NCI-H1048 (cell line): Measurements from ENCODE around the gene ARRDC4.
"Not testable (repeated sequence)": the region's sequence is repeated elsewhere in the genome, so short reads cannot be mapped to it uniquely, and the experiment has no call there.

Experiments used
- DNase-seq: peaks from one replicate; lab custom pipeline; 2025; lab: John Stamatoyannopoulos, UW

The ARRDC4 gene

DNA sequence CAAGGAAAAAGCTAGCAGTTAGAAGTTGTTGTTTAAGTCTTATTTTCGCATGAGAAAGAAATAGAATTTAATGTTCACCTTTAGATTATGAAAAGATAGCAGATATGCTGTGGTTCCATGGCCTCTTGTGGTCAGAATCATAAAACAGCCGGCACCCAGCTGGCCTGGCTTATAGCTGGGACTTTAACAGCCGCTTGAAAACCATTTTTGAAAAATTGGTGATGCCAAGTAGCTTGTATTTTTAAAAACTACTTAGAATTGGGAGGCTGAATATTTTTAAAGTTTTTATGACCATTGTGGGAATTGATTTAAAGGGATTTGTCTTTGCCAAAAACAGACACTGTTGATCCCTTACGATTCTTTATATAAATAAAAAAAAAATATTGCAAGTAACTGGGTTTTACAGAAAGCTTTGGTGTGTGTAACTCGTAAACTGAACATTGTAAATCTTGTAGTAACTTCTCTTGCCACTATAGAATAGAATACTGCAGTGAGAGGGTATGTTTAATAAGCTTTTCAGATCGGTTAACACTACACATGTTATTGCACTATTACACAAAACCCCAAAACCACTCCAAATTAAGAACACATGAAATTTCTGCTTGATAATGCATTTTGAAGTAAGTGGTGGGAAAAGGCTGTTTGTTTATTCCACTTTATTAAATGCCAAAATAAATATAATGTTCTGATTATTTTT, 6.6 kb downstream of the ARRDC4 start:
- DNase-seq = no peak

DNA sequence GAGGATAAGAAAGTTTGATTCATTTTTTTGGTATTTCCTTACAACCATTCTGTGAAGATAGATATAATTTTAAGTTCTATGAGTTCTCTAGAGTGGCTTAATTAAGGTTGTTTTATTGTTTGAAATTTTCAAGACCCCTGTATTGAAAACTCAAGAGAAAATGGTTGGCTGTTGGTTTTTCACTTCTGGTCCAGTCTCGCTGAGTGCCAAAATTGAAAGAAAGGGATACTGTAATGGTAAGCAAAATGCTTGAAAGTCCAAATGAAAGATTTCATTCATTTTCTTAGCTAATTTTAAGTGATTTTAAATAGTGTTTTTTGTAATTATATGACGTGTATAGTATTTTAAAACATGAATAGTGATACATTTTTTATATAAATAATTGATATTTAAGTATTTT, 7.4 kb downstream of the ARRDC4 start:
- no peak for DNase-seq

DNA sequence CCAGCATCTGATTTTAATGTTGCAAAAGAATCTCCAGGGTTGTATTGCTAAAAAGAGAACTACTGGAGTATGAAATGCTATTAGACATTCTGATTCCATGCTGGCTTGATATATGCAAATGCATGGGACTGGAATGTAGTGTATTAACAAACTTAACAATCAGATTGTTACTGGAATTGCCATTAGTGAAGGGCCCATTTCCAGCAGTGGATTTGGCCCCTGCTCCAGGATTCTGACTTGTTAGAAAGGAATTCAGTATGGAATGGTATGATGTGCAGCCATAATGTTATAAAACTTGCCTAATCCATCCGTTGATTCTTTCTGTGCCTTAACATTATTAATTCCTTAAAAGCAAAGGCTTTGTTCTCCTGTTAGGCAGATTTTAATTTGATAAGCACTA, 7.9 kb downstream of the ARRDC4 start:
- no peak for DNase-seq

DNA sequence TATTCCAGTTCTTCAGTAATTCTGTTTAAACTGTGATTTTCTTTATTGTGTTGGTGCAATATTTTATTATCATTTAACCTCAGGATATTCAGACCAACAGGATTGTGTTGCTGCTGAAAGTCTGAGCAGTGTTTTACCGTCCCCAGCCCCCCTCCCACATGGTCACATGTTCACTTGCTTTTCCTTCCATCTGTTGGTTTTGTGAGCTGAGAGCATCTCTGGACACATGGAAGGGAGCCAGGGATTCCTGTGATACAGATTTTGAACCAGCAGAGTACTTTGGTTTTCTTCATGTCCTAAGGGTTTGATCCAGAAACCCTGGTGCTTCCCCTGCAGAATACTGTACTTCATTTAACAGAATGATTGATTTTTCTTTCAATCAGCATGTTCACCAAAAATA, 11.9 kb downstream of the ARRDC4 start:
- DNase-seq = no peak

DNA sequence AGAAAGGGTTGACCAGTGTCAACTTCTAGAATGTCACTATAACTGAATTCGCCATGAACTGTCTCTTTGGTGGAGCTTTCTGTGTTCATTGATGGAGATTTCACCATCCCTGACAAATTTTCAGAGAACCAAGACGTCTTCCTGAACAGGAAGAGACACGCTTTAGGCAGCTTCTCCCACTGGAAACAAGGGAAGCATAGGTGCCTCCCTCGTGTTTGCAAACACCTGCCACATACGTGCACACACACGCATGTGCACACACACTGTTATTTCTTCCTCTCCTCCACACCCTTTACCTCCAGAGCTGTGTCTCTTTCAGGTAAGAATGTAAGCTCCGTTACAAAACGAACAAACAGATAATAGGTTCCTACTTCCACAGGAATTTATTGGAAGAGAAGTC, 15.6 kb downstream of the ARRDC4 start:
- no peak for DNase-seq

DNA sequence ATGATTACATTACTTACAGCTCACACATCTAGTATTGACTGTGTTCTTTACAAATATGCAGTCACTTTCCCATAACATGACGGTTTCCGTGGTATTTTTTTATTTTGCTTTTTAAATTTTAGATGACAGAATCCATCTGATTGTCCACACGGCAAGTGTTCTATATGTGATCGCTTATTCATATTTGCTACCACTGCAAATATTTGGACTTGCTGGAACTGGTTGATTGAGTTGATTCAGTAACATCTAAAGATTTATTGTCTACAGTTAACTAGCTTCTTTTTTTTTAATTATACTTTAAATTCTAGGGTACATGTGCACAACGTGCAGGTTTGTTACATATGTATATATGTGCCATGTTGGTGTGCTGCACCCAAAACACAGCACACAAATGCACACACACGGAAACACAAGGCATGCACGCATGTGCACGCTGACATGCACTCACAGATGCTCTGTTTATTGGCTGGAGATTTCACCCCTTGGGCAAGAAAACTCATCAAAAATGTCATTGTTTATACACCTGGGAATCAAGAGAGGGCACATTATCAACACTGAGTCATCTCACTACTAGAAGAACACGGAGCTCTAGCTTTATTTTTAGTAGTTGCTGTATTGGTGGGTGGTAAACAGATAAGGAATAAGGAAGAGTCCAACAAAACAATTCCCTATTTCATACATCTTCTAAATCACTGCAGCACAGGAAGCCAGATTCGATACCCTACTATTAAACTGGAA, 16.4 kb downstream of the ARRDC4 start:
- DNase-seq = no peak

DNA sequence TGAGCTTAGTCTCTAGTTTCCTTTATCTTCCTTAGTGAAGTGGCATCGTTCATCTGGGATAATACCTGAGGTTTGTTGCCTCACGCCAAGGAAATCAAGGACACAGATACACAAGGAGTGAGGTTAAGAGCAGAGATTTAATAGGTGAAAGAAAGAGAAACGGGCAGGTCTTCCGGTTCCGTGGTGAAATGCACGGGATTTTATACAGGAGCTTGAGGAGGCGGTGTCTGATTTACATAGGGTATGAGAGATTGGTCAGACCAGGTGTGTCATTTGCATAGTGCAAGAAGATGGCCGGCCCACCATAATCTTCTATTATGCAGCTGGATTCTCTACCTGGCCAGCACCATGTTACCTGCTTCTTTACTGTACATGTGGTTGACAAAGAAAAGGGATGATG, 17.2 kb downstream of the ARRDC4 start:
- DNase-seq = peak; percentile 27

DNA sequence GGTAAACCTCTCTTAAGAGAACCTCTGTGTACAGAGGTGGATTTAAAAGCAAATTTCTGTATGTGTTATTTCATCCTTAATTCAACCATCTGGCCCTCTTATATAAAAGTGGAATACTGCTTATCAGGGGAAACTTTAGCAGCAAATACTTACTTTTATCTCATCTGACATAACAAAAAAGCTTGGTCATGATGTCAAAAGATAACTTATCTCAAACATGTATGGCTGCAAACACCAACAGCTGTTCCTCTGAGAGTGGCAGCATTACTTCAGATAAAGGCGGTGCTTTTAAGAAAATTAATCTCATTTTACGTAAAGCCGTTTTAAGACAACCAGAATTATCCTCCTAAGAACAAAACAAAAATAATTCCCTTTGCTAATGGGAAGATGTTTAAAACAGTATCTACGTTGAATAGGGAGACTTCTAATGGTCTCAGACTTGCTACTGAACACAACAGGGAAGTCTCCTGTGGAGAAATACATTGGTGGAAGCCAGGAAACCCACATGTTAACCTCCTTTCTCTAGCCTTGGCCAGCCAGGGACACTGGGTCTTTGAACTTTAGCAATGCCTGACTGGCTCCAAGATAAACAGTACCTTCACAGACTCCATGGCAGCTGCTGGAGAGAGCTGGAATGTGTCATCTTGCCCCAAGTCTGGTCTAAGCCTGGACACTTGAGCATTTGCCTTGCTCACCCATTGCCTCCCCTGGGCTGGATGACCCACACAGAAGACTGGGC, 18.1 kb downstream of the ARRDC4 start:
- DNase-seq = no peak

DNA sequence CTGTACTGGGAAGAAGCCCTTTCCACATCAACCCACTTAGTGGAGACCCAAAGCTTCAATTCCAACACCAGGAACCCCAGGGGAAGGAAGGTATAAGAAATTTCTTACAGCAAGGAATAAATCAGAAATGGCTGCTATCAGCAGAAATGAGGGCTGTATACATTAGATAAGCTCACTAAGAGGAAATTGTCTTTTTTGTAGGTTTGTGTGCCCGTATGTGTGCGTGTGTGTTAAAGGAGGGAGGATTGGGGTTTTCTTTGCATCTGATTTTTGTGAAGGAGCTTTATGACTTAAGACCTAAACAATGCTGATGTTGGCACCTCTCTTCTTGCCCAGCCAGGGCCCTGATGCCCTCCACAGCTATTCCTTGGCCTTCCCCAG, 18.6 kb downstream of the ARRDC4 start:
- no peak for DNase-seq

DNA sequence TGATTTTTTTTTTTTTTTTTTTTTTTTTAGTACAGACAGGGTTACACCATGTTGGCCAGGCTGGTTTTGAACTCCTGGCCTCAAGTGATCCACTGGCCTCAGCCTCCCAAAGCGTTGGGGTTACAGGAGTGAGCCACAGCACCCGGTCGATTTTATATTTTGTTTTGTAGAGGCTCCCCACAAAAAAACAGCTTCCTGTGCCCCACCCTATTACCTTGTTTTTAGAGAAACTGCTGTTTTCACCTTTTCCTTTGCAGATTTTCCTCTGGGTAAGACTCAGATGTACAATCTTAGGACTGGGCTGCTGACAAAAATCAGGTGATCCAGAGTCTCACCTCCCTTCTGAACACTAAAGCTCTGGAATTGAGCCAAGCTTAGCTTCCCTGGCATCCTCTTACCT, 20.6 kb downstream of the ARRDC4 start:
- DNase-seq = no peak

DNA sequence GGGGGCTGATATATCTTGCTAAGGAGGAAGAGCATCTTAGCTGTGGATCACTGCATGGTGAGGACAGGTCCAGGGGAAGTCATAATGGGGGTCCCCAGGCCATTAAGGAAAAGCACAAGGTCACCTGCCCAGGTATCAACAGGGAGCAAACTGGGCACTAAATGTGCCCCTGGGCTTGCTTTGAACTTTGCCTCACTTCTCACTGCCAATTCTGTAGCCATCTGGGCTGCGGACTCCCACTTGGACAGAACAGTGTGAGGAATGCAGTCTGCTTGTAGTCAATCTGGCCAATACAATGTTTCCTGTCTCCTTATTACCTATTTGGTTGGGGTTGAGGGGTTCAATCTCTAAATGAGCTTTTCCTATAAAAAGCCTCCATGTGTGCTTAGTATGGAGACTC, 21.3 kb downstream of the ARRDC4 start:
- no peak for DNase-seq

DNA sequence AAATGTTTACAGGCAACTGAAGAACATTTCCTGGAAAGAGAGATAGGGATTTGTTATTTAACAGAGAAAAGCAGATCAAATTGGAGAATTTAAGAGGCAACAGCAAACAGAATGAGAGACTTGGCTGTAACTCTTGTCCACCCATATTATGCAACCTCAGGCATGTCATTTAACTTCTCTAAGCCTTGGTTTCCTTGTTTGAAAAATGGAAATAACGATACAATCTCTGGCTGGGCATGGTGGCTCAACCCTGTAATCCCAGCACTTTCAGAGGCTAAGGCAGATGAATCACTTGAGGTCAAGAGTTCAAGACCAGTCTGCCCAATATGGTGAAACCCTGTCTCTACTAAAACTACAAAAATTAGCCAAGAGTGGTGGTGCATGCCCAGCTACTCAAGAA, 23.7 kb downstream of the ARRDC4 start:
- no peak for DNase-seq

DNA sequence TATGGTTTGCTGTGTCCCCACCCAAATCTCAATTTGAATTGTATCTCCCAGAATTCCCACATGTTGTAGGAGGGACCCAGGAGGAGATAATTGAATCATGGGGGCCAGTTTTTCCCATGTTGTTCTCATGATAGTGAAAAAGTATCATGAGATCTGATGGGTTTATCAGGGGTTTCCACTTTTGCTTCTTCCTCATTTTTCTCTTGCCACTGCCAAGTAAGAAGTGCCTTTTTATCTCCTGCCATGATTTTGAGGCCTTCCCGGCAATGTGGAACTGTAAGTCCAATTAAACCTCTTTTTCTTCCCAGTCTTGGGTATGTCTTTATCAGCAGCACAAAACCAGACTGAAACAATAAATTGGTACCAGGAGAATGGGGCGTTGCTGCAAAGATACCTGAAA, 25.5 kb downstream of the ARRDC4 start:
- not testable (repeated sequence) for DNase-seq

DNA sequence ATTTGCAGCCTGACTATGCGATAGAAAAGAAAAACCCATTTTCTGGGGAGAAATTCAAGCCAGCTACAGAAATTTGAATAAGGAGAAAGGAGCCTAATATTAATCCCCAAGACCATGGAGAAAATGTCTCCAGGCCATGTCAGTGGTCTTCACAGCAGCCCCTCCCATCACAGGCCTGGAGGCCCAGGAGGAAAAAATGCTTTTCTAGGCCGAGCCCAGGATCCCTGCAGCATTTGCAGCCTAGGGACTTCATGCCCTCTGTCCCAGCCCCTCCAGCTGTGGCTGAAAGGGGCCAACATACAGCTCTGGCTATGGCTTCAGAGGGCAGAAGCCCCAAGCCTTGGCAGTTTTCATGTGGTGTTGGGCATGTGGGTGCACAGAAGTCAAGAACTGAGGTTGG, 26.3 kb downstream of the ARRDC4 start:
- no peak for DNase-seq

DNA sequence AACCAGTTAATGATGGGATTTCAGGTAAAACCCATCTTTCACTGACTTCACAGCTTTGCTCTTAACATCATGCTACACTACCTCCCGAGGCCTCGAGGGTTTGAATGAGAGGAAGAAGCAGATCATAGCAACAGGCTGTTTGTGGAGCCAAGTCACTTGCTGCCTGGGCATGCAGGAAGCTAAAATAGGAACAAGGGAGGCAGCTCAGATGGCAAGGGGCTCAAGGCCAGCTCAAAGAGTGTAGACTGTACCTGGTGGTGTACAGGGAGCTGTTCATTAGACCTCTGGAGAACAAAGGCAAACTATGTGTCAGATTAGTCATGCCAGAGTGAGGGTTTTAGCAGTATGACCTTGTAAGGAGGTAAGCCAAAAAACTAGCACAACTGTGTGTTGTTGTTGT, 28.8 kb downstream of the ARRDC4 start:
- DNase-seq = no peak

DNA sequence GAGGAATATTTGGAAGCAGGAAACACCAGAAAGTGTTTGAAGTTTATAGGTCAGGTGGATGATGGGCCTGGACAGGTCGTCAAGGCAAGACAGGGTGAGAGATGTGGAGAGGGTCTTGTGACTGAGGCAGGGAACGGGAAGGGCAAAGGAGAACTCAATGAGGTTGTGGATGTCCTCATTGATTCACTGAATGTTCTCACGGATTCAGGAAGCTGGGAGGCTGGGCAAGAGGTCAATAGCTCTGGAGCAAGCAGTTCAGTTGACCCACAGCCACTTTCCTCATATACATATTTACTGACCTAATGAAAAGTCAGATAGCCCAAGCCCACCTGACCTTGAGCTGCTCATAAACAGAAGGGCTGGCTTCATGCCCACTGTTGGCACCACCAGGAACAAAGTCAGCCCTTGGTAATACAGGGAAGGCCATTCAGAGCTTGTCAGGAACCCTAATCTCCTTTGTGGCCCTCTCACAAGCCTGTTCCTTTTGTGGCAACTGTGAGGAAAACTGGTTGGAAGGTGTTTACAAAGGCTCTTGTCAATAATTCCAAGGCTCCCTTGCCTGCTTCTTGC, 31.6 kb downstream of the ARRDC4 start:
- DNase-seq = no peak

DNA sequence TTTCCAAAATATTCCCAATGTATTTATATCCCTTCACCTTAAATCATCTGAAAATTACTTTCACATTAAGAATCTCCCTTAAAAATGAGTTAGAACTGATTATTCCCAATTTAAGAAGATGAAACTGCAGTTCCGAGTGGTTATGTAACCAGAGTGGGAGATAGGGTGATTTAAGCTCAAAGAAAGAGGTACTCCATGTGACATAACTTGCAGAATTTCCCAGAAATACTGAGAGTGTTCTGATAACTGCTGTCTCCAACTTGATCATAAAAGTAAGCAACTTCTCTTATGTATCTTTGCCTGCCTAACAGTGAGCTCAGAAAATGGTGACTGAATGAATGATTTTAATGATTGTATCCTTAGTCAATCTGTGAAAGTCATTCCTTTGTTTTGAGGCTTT, 32.3 kb downstream of the ARRDC4 start:
- DNase-seq = no peak

DNA sequence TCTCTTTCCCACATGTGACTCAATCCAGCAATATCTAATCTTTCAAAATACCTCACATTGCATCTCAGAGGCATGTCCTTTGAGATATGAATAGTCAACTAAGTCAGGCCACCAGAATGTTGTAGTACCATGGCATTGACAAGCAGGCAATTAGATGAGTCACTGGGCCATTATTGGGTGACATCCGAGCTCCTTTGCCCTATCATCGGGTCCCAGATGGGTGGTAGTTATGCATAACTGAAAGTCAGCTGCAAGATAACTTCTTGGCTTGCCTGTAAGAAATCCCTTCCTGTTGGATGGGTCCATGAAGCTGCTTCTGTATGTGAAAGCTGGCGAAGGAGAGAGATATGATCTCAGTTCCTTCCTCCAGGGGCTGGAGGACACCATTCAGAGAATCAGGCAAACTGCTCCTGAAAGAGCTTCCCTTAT, 32.8 kb downstream of the ARRDC4 start:
- DNase-seq = no peak

DNA sequence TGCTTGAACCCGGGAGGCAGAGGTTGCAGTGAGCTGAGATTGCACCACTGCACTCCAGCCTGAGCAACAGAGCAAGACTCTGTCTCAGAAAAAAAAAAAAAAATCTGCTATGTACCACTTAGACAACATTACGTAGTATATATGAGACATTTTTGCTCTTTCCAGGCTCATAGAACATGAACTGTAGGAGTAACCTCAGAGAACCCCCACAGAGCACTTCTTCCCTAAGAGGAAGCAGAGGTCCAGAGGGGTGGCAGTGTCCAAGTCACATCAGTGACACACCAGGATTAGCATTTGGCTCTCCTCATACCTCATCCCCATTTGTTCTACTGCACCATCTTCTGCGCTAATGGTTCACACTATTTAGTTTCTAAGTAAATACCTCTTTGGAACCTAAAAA, 33.7 kb downstream of the ARRDC4 start:
- DNase-seq = no peak

DNA sequence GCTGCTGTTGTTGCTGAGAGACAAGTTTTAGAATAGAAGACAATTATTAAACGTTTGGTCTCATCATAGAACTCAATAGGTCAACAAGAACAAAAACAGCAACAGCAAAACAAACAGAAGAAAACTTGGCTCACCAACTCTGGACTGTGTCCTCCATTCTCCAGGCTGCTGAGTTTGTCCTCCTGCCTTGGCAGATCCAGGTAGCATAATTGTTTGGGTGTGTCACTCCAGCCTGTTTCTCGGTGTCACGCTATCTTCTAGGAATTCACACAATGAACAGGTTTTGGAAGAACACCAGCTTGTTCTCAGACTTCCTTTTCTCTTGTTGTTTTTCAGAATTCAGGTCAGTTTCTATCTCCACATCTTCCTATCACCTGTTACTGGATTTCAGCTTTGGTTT, 34.7 kb downstream of the ARRDC4 start:
- DNase-seq = no peak

DNA sequence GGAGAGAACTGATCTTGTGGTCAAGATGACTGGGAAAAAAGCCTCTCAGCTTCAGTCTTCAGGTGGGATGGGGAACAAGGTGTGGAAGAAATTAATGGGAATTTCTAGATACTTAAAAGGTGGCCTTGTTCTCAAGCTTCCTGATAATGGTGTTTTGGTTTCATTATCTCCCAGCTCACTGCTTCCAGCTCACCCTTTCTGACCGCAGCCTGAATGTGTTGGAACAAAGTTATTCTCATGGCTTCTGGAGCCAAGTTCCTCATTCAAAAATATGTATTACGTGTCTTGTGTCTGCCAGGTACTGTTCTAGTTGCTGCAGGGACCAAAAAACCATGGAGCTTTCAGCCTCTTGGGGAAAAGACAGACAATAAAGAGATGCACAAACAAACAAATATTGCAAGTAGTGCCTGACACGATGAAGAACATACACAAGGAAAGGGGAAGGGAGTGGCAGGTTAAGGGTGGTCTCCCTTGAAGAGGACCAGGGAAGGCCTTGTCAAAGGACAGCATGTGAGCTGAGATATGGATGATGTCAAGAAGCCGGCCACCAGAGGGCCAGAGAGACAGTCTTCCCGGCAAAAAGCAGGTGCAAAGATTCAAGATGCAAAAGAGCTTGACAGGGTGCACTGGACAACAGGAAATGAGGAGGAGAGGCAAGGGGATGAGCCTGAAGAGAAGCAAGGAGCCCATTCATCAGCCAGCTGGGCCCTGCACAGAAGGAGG, 35.5 kb downstream of the ARRDC4 start:
- DNase-seq = no peak
